Keratinocyte (primary cell): Measurements from ENCODE around the gene CAPZB. TPM values are rescaled to one million over a fixed set of nuclear protein-coding genes. Genes with fewer than 3 reads are reported as not detected.

Experiments
- DNase-seq: peaks from one replicate; pipeline ENCODE4 v3.0.0-alpha.2; 2011; ENCODE audit warnings: low read depth, missing footprints, low spot score
- FAIRE-seq: peaks from 2 replicates; lab custom pipeline; 2011; peaks lifted over from hg19 to GRCh38; lab: Jason Lieb, UNC
- H2AFZ ChIP-seq: 2 replicates; pipeline ENCODE4 v1.6.0; 2012; ENCODE audit warnings: low read length, control low read depth, inconsistent platforms; ENCODE audit not compliant: control insufficient read depth
- H3K27ac ChIP-seq: 2 replicates; pipeline ENCODE4 v1.5.1; 2011; ENCODE audit warnings: low read length; ENCODE audit not compliant: control insufficient read depth, insufficient read depth
- H3K27me3 ChIP-seq: 3 replicates; pipeline ENCODE4 v1.6.0; 2011; ENCODE audit warnings: low read length; ENCODE audit not compliant: control insufficient read depth, insufficient read depth; ENCODE audit errors: extremely low read depth
- H3K36me3 ChIP-seq, 2 experiments: 2 replicates in 1 of 2; 3 replicates in 1 of 2; pipeline ENCODE4 v1.5.1; 2011; ENCODE audit warnings: low read length in 2 of 2, mild to moderate bottlenecking in 1 of 2; ENCODE audit not compliant: control insufficient read depth in 2 of 2, insufficient read depth in 2 of 2; ENCODE audit errors: extremely low read depth in 1 of 2
- H3K4me1 ChIP-seq: 3 replicates; pipeline ENCODE4 v1.5.1; 2011; ENCODE audit warnings: low read length; ENCODE audit not compliant: control insufficient read depth, insufficient read depth; ENCODE audit errors: extremely low read depth
- H3K4me2 ChIP-seq: 3 replicates; pipeline ENCODE4 v1.6.0; 2011; ENCODE audit warnings: low read depth, low read length; ENCODE audit not compliant: control insufficient read depth, insufficient read depth; ENCODE audit errors: extremely low read depth
- H3K4me3 ChIP-seq, 3 experiments: fragments of 200-600 bp in 1 of 3; sonication (generic) in 1 of 3; 2 replicates in 2 of 3; 3 replicates in 1 of 3; pipeline ENCODE4 v1.5.1; 2011 to 2016; ENCODE audit warnings: low read length in 3 of 3, mild to moderate bottlenecking in 3 of 3, control low read depth in 2 of 3, inconsistent platforms in 1 of 3, low read depth in 1 of 3, mixed read lengths in 1 of 3, mixed run types in 1 of 3, moderate library complexity in 1 of 3; ENCODE audit not compliant: control insufficient read depth in 2 of 3, insufficient read depth in 2 of 3; ENCODE audit errors: extremely low read depth in 1 of 3
- H3K79me2 ChIP-seq: 2 replicates; pipeline ENCODE4 v1.6.0; 2012; ENCODE audit warnings: low read length; ENCODE audit not compliant: control insufficient read depth, insufficient read depth
- H3K9ac ChIP-seq: 3 replicates; pipeline ENCODE4 v1.6.0; 2011; ENCODE audit warnings: low read length; ENCODE audit not compliant: control insufficient read depth, insufficient read depth; ENCODE audit errors: extremely low read depth
- H3K9me1 ChIP-seq: 3 replicates; pipeline ENCODE4 v1.6.0; 2011; ENCODE audit warnings: low read length; ENCODE audit not compliant: control insufficient read depth, insufficient read depth; ENCODE audit errors: extremely low read depth
- H3K9me3 ChIP-seq: 2 replicates; pipeline ENCODE4 v1.5.1; 2012; ENCODE audit warnings: low read depth, low read length; ENCODE audit not compliant: control insufficient read depth
- H4K20me1 ChIP-seq: 3 replicates; pipeline ENCODE4 v1.6.0; 2011; ENCODE audit warnings: low read length; ENCODE audit not compliant: control insufficient read depth, insufficient read depth; ENCODE audit errors: extremely low read depth
- CTCF ChIP-seq, 3 experiments: IDR thresholded peaks in 1 of 3; conservative IDR thresholded peaks in 1 of 3; optimal IDR thresholded peaks in 1 of 3; 2 replicates in 2 of 3; 3 replicates in 1 of 3; pipeline versions ENCODE3 to v1.5.1; 2011; ENCODE audit warnings: low read length in 3 of 3, mild to moderate bottlenecking in 3 of 3, moderate library complexity in 2 of 3, control low read depth in 1 of 3, inconsistent platforms in 1 of 3; ENCODE audit not compliant: insufficient read depth in 2 of 3; ENCODE audit errors: extremely low read depth in 1 of 3
- EZH2 ChIP-seq: IDR thresholded peaks from one replicate; pipeline ENCODE4 v1.6.1; 2012; ENCODE audit warnings: inconsistent platforms, mild to moderate bottlenecking, low read length, moderate library complexity
- dilution Hi-C: fragments of 300-500 bp; cut with MboI; formaldehyde crosslinking; loops from one replicate; pipeline ENCODE4 v1.7.0; 2020; ENCODE audit warnings: low sequenced_read_pairs; ENCODE audit not compliant: extremely low pct_ligation_motif_present
- polyA plus RNA-seq, 5 experiments: library from polyadenylated mRNA; depleted of rRNA in 3 of 5; stranded (reverse) in 3 of 5; stranded (forward) in 1 of 5; unstranded in 1 of 5; fragments of >200 nt; gene quantifications; 1 replicate in 1 of 5; 2 replicates in 3 of 5; 3 replicates in 1 of 5; pipeline versions ENCODE4 v1.2.1 to v1.2.3, GENCODE V29; 2011 to 2012; ENCODE audit warnings: missing spikeins in 2 of 5, low read depth in 1 of 5, low replicate concordance in 1 of 5

CAPZB gene
- polyA plus RNA-seq, 1 donor (not counting 4 experiments of a cell fraction or from before 2014, with no cell fraction given): 193 TPM

- no peak for FAIRE-seq
- Histone ChIP-seq H3K9me3 (no peaks in the 10 kb centered on the region), H3K4me3 (no peak overlapping the region), H3K9me1 (no peaks in the 10 kb centered on the region), H3K9ac (no peak overlapping the region), H3K79me2 (no peaks in the 10 kb centered on the region), H3K27me3 (no peaks in the 10 kb centered on the region), H3K27ac (no peak overlapping the region), H3K4me2 (no peak overlapping the region), H4K20me1 (peaks cover 3% of the 10 kb centered on the region), H3K4me1 (no peaks in the 10 kb centered on the region), H2AFZ (no peak overlapping the region), H3K36me3 (peaks cover 0 to 23% of the 10 kb centered on the region in 2 experiments)
- TF ChIP-seq CTCF (optimal IDR thresholded peaks at IDR 0.05 in 1 of 3, IDR thresholded peaks at IDR 0.05 in 1 of 3, conservative IDR thresholded peaks at IDR 0.05 in 1 of 3; ENCODE audit: extremely low read depth in 1 of 3, insufficient read depth in 2 of 3, low read length in 3 of 3): no peak
- TF ChIP-seq EZH2: no peak
- DNase-seq: no peak
- dilution Hi-C loops: no loop called here
These were observed 157.6 kb downstream of the CAPZB start for GRCh38 chr1:19327736-19328135.

- Histone ChIP-seq H3K4me2 (no peak overlapping the region), H3K36me3 (peaks cover 0 to 23% of the 10 kb centered on the region in 2 experiments), H3K27ac (no peak overlapping the region), H3K9ac (no peak overlapping the region), H3K4me1 (no peaks in the 10 kb centered on the region), H3K9me3 (no peaks in the 10 kb centered on the region), H3K27me3 (no peaks in the 10 kb centered on the region), H3K4me3 (no peak overlapping the region), H3K79me2 (no peaks in the 10 kb centered on the region), H2AFZ (no peak overlapping the region), H4K20me1 (peaks cover 3% of the 10 kb centered on the region), H3K9me1 (no peaks in the 10 kb centered on the region)
- no peak for TF ChIP-seq CTCF (optimal IDR thresholded peaks at IDR 0.05 in 1 of 3, IDR thresholded peaks at IDR 0.05 in 1 of 3, conservative IDR thresholded peaks at IDR 0.05 in 1 of 3; ENCODE audit: extremely low read depth in 1 of 3, insufficient read depth in 2 of 3, low read length in 3 of 3)
- FAIRE-seq (no peak), DNase-seq (no peak)
- dilution Hi-C loops: no loop called here
These were observed 158.0 kb downstream of the CAPZB start for GRCh38 chr1:19327301-19327700.
